GM21576 (cell line): ENCODE data around the gene SESN1.

Source experiments
- ATAC-seq: cut with Tn5 transposase; IDR thresholded peaks from one replicate; pipeline ENCODE4 v1.9.1; 2021; ENCODE audit warnings: mild to moderate bottlenecking, moderate library complexity; ENCODE audit not compliant: unreplicated experiment

Gene SESN1

GRCh38 chr6:108942556-108943492 is 151.8 kb downstream of the SESN1 start:
- ATAC-seq, result no peak

DNA sequence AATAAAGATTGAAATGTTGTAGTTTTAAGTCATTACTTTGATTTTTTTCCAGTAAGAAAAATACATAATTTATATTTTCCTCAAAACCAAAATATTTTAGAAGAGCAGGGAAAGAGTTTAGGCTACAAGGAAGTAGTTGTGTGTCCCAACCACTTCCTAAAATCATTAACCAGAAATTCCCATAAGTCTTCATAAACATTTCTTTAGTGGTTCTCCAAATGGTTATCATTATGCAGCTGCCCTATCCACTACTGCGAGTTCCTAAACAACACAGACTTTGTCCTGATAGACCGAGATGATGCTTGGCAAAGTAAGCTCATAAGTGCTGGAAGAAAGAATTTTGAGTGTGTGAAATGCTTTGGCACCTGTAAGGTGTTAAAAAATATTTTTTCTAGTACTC is 152.8 kb downstream of the SESN1 start:
- ATAC-seq, result no peak

DNA sequence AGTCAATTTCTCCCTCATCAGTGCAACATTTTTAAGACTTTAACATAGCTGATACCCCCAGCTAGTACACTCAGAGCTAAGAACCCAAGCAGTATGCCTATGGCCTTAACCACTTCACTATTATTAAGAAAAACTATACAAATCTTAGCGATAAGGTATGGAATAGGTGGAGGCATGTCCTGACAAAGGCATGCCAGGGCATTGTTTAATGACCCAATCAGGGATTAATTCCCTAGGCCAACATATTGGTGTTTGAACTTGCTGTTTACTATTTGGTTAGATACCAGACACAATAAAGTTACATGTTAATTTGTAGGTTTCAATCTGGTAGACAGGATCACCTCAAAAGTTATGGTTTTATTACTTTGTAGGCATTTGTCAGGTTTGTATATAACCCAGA is 153.4 kb downstream of the SESN1 start:
- no peak for ATAC-seq

DNA sequence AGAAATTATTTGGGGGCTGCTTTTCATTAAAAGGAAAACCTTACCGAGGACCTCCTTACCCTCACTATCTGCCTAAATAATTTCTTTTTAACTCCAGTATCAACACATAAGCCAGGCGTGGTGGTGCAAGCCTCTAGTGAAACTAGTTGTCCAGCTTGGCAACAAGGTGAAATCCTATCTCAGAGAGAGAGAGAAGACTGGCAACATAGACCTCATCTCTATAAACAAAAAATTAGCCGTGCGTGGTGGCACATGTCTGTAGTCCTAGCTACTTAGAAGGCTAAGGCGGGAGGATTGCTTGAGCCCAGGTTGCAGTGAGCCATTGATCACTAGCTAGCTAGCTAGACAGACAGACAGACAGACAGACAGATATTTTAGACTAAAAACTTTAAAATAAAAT is 153.9 kb downstream of the SESN1 start:
- no peak for ATAC-seq

GRCh38 chr6:108937170-108937569 is 157.5 kb downstream of the SESN1 start:
- no peak for ATAC-seq
